ENCODE results near the gene INTS6L.

DNA sequence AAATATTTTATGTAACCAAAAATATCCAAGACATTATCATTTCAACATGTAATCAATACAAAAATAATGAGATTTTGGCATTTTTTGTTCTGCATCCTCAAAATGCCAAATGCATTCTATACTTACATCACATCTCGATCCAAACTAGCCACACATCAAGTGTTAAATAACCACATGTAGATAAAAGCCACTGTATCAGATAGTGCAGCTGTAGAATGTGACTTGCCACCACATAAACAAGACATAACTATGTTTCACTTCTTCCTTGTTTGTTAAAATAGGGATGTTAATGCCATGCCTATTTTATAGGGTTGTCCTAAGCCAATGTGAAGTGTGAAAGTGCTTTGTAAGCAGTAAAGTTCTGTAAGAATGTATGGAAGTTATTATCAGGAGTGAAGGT lies 20.9 kb downstream of the INTS6L start:
- TF ChIP-seq POLR2AphosphoS5 (IDR thresholded peaks at IDR 0.05; ENCODE audit: low read depth, low read length) (no peak), POLR2A (IDR thresholded peaks at IDR 0.05; ENCODE audit: low read depth, low read length) (no peak)
